Measurements from ENCODE around the gene ERICH4.

GRCh38 chr19:41434450-41434849, 8.5 kb upstream of the ERICH4 start:
- TF ChIP-seq CTCF (IDR thresholded peaks at IDR 0.05), result no peak
- no peak for TF ChIP-seq POLR2A (IDR thresholded peaks at IDR 0.05)
